Glomerular endothelial cell (primary cell): ENCODE results near the gene MPL. TPM values are rescaled to one million over a fixed set of nuclear protein-coding genes. Genes with fewer than 3 reads are reported as not detected.

Source experiments
- DNase-seq: peaks from one replicate; pipeline ENCODE4 v3.0.0-alpha.2; 2011; ENCODE audit warnings: low read depth, low spot score; ENCODE audit errors: extremely low read depth
- total RNA-seq: library from RNA; depleted of rRNA; stranded (reverse); fragments of >200 nt; gene quantifications from 2 replicates; pipeline ENCODE4 v1.2.3, GENCODE V29; 2015

Gene MPL
- not detected in 2 replicates for total RNA-seq

DNA sequence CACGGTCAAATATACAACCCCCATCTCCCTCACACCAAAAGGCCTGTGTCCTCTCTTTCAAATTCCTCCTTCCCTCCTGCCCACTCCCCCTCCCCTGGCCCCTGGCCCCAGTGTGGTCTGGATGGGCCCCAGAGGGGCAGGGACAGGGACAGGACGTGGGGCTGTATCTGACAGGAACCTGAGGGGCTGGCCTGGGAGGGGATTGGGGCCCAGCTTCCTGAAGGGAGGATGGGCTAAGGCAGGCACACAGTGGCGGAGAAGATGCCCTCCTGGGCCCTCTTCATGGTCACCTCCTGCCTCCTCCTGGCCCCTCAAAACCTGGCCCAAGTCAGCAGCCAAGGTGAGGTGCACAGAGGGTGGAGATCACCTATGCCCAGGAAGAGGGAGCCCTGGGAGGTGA lies at the start of gene MPL:
Gene MPL, plus strand, starts transcription at position 231 of the 400 bp plus-strand sequence. Its CDS starts 31 bp downstream, at position 262.
- no peak for DNase-seq

DNA sequence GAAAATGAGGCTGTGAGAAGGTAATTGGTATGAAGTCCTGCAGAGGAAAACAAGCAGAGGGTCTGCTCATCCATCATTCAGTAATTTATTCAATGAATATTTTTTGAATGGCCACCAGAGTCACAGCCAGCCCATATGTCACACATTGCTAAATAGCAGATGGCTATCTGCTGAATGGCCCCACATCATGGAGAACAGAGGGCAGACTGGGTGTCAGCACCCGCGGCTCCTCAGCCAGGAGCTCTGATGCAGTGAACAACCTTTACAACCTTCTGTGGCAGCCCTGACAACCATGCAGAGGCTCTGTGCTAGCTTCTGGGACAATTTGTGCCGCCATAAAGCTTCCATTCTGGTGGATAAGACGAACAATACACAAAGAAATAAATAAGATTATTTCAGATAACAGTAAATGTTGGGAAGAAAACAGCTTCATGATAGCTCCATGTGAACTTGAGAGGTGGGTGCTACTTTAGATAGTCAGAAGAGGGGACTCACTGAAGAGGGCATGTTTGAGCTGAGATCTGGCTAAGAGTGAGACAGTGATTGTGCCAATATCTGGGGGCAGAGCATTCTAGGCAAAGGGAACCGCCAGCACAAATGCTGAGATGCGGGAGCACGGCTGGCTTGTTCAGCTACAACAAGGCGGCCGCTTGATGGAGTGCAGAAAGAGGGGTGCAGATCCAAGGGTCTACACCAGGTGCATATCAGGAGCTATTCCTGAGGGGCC lies 49.4 kb upstream of the MPL start:
- no peak for DNase-seq

DNA sequence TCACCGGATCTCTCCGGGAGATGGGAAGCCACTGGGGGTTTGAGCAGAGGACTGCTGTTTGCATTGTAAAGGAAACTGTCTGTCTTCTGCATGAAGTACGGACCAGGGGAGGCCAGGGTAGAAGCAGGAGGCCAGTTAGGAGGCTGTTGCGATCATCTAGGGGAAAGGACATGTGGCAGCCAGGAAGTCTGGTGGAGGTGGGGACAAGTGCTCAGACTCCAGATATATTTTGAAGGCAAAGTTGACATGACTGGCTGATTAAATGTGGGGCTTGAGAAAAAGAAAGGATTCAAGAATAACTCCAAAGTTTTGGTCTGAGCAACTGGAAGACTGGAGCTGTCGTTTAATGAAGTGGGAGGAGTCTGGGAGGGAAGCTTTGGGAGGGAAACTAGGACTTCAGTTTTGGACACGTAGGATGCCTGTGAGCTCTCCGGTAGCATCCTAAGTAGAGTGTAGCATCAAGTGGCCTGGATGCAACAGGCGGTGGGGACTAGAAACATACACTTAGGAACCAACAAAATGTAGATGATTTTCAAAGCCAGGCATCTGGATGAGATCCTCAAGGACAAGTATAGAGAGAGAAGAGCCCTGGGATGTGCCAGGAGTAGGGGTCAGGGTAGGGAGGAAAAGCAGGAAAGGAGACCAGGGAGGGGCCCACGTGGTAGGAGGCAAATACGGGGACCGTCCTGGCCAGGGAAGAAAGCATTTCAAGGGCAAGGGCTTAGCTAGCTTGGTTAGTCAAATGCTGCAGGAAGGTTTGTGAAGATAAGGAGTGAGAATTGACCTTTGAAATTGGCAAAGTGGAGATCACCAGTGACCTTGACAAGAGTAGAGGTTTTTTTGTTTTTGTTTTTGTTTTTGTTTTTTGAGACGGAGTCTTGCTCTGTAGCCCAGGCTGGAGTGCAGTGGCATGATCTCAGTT lies 48.6 kb upstream of the MPL start:
- DNase-seq: no peak

DNA sequence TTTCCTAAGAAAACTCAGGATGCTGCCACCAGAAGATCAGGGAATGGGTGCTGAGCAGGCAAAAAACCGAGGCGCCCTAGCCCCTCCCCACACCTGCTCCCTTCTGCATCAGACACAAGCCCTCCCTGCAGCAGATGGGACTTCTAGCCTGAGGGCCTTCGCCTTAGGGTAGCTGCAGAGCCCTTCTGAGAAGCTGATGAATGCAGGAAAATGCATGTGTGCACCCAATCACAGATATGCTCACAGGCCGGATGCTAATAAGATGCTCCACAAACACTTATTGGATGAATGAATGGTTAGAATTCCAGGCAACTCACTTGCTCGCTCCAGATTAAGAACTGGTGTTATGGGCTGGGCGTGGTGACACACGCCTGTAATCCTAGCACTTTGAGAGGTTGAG lies 45.4 kb upstream of the MPL start:
- DNase-seq: no peak

DNA sequence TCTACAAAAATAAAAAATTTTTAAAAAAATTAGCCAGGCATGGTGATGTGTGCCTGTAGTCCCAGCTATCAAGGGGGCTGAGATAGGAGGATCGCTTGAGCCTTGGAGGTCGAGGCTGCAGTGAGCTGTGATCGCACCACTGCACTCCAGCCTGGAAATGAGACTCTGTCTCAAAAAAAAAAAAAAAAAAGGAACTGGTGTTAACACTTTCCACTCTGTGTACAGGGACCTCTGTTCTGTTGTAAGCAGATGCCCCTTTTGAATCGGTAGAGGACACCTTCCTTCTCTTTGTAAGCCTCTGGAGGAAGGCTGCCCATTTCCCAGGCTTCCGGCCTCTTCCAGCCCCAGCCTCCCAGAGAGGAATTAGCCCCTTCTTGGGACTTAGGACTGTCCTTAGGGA lies 44.9 kb upstream of the MPL start:
- no peak for DNase-seq

DNA sequence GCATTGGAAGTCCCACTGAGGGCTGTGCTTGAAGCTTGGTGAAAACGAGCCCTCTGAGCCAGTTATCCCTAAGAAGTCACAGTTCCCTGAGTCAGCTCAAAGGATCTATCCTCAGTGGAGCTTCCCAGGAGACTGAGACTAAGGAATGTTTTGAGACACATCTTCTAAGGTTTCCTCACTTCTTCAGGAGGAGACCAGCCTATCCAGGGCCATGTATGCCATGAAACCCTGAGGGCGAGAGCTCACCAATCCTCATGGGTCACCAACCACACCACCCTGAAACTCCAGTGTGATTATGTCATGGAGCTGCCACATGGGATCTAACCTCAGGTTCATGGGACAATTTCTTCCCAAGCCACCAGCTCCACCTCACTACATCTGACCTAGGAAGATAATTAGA lies 44.4 kb upstream of the MPL start:
- no peak for DNase-seq

DNA sequence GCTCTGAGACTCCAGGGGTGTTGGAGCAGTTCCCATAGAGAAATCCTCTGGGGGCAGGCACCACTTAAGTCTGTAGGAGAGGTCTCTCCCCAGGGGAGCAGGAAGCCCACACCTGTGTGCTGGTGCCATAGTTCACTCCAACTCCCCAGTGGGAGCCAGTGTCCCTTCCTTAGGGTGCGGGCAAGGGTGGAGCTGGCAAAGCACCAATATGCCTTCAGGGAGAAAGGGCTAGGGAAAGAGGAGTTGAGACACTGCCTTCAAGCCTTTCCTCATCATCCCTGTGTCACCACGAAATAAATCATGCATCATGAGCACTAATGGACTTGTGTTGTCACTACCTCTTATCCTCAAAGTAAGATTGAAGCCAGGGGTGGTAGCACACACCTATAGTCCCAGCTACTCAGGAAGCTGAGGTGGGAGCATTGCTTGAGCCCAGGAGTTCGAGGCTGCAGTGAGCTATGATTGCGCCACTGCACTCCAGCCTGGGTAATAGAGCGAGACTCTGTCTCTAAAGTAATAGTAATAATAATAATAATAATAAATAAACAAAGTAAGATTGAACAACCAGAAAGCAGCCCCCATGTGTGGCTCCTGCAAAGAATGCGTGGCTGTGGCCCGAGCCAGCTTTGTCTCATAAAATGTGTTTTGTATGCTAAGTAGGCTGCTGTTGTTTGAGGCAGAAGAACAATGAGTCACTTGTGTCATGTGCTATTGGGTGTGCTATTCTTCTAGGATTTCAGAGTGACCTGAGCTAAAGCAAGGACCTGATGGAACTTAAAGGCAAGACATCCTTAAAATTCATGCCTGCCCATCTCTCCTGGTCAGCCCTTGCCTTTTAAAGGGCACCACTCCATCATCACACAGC lies 43.5 kb upstream of the MPL start:
- no peak for DNase-seq

DNA sequence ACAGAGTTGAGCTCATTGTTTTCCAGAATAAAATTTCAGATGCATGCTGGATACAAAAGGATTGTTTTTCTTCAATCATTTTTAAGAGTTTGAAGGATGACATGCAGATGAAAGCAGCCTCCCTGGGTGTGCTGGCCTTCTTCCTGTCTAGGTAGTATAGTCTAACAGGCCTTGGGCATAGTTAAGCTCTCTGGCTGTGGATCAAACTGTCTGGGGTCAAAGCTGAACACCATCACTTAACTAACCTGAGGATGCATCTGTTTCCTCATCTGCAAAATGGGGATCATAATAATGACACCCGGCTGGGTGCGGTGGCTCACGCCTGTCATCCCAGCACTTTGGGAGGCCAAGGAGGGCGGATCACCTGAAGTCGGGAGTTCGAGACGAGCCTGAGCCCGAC lies 42.9 kb upstream of the MPL start:
- DNase-seq: no peak

DNA sequence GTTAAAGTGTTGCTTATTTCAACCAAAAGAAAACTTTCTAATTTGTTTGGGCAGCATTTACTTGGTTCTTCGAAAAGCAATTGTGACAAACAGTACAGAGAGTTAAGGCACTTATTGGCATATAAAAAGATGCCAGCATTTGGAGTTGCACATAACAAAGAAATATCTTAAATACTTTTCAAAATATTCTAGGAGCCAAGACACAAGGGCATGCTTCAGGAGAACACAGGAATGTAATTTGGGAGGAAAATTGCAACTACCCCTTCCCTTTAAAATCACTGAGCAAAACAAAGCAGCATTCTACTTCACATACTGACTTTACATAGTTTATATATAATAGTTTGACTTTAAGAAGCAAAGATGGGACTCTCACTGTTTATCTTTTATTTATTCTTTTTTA lies 41.4 kb upstream of the MPL start:
- DNase-seq: no peak

DNA sequence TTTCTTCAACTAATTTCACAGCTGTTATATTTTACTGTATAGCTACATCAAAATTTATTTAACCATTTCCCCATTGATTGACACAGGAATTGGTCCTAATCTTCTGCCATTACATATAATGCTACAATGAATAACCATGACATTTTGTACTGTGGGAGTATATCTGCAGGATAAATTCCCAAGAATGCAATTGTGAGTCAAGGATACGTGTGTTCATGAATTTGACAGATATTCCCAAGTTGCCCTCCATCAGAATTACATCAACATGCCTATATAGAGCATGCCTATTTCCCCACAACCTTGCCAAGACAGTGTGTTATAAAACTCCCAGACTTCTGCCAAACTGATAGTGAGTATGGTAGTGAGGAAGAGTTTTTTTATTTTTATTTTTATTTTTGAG lies 39.6 kb upstream of the MPL start:
- no peak for DNase-seq

DNA sequence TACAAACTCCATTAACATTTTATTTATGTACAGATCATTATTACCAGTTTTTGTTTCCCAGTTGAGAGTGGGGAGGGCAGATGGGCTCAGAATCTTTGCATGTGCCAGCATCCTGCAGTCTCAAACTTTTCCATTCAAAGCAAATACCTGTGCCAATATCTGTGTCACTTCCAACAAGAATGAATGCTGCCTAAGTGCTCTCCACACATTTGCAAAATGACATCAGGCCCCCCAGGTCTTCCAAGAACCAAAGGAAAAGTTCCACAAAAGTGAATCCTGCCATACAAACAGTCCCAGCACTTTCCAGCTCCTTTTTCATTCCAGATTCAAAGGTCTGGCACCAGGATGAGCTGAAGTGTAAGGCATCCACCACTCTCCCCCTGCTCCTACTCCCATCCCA lies 38.5 kb upstream of the MPL start:
- no peak for DNase-seq

DNA sequence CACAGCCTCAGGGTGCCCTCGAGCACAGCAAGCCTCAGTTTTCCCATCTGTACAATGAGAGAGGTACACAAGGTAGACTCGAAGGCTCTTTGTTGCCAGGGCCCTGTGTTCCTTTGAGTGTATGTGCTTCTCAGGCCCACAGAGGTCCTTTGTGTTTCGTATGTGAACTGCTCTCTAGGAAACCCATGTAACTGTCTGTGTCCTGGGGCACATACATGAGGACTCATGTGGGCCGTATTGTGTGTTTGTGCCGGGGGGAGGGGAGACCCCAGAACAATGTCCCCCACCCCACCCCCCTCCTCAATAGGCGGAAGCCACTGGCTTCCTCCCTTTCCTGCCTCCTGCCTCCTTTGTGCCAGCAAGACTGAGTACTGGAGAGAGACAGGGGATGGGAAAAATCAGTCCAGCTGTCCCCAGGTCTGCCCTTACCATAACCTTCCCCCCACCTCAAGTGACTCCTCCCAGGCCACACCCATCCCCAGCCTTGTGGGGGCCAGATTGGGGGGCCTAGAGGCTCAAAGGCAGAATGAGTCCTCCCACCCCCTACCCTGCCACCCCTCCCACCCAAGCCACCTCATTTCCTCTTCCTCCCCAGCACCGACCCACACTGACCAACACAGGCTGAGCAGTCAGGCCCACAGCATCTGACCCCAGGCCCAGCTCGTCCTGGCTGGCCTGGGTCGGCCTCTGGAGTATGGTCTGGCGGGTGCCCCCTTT lies 37.1 kb upstream of the MPL start, which contains the start of gene TIE1:
Gene TIE1, plus strand, starts transcription at position 605 of the 717 bp plus-strand sequence. Its CDS starts 90 bp downstream, at position 695.
- peak; percentile 42 for DNase-seq

DNA sequence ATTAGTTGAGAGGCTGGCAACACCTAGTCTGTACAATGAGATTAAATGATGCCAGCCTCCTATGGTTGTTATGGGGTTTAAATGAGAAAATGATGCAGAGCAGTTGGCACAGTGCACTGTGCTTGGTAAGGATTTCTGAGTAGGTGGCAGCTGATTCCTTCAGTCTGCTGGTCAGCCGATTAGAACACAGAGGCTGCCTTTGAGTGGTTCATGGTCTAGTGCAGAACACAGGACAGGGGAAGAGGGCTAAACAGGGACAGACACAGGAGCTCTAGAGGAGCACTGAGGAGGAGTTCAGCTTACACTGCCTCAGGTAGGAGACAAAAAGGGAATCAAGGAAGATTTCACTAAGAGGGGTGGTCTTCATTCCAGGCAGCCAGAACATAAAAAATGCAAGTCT lies 35.4 kb upstream of the MPL start:
- DNase-seq: no peak

DNA sequence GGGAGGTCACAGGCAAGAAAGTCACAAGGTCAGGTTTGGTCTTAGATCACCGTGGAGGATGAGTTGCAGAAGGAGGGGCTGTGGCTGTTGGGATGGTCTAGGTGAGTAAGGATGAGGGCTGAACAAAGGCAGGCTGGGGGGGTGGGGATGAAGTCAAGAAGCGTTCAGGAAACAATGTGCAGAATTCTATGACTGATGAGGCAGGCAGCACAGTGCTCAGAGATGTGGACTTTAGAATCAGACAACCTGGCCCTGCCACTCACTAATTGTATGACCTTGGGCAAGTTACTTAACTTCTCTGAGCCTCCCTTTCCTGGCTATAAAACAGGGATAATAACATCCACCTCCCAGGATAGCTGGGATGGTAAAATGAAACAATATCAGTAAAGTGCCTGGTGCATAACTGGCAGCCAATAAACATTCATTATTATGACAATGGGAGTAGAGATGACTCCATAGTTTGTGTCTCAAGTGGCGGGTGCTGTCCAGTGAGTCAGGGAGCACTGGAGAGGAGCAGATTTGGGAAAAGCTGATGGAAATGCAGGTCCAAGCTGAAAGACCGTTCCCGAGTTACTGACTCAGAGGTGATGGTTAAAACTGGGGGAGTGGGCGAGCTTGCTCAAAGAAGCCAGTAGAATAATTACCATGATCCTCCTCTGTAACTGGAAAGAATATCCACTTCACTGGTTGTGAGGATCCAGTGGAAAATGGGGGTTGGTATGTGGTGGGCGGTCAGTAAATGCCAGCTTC lies 34.7 kb upstream of the MPL start:
- DNase-seq: no peak

DNA sequence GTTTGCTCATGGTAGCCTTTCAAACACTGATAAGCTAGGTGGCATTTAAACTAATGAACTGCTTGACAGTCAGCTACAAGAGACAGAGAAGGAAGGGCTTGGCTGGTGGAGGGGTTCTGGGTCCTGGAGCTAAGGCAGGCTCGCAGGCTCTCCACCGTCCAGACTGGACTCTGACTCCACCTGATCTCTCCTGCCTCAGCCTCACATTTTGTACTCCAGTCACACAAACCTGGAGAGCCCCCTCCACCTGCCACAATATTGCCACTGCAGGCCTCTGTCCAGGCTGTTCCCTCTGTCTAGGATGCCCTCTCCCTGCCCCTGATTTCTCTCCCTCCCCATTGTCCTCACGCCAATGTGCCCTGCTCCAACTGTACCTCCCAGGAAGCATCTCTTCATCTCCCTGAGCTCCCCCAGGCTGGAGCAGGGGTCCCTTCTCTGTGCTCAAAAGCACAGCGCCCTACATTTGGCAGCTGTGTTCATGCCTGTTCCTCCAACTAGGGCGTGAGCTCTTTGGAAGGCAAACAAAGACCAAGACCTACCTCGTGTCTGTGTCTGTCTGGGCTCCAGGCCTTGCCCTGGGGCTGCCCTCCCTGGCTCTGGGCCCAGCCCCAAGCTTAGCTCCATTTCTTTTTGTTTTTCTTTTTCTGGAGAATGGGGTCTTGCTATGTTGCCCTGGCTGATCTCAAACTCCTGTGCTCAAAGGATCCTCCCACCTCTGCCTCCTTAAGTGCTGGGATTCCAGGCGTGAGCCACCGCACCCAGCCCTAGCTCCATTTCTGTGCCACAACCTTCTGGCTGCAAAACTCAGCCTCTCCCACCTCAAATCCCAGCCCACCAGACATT lies 33.9 kb upstream of the MPL start:
- no peak for DNase-seq

DNA sequence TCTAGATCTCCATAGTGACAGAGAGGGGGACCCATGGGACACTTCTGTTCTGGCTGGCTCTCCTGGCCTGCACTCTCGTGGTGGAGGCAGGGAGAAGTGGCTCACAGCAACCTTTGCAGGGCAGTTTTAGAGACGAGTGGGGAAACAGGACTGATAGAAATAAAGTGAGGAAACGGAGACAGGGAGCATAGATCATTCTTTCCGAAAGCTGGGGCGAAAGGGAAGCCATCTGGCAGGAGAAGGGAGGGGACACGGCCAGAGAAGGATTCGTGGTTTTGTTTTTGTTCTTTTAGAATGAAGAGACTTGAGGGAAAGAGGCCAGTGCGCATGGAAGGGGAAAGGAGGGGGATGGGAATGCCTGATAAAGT lies 33.3 kb upstream of the MPL start:
- DNase-seq: no peak

DNA sequence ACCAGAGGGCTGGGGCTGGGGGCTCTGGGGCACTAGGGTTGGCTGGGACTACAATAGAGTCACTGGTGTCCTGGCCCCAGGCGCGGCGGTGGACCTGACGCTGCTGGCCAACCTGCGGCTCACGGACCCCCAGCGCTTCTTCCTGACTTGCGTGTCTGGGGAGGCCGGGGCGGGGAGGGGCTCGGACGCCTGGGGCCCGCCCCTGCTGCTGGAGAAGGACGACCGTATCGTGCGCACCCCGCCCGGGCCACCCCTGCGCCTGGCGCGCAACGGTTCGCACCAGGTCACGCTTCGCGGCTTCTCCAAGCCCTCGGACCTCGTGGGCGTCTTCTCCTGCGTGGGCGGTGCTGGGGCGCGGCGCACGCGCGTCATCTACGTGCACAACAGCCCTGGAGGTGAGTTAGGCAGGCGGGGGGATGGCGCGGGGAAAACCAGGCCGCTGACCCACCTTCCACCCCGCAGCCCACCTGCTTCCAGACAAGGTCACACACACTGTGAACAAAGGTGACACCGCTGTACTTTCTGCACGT lies 32.8 kb upstream of the MPL start:
- no peak for DNase-seq

DNA sequence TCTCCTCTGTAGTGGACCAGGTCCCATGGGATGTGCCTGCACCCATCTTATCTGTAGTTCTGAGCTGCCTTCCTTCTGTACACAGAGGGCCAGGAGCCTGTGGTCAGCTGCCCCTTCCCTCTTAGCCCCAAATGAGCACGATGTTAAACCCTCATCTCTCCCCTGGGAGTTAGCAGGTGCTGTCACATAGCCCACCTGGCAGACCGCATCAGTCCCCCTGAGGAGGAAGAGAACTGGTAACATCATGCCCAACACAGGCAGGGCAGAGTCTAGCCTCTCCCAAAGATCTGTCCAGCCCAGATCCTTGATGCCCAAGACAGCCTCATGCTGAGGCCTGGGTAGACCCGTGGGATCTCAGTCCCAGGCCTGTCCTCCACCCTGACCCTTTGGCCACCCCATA lies 32.2 kb upstream of the MPL start:
- DNase-seq: no peak
